NCI-H1417 (cell line): ENCODE results near the gene ZBTB7C.

Experiments used
- DNase-seq, 3 experiments: peaks; one replicate each; lab custom pipeline; 2025; lab: John Stamatoyannopoulos, UW

ZBTB7C gene

GRCh38 chr18:48142353-48142752 lies 266.8 kb downstream of the ZBTB7C start:
- no peak for DNase-seq

- no peak for DNase-seq
Observed at GRCh38 chr18:48140731-48141130, 268.5 kb downstream of the ZBTB7C start.

- DNase-seq, result peak; percentile 62 to 96 (median 92)
Observed at GRCh38 chr18:48139431-48140347, 269.5 kb downstream of the ZBTB7C start.

- peak in 2 of 3 experiments; percentile 50 to 96 for DNase-seq
Observed at GRCh38 chr18:48138660-48139430, 270.3 kb downstream of the ZBTB7C start.

- DNase-seq, result peak in 2 of 3 experiments; percentile 50 to 61
Observed at GRCh38 chr18:48138210-48138609, 271.0 kb downstream of the ZBTB7C start.

GRCh38 chr18:48137374-48138081 lies 271.7 kb downstream of the ZBTB7C start:
- DNase-seq, result peak in 1 of 3 experiments; percentile 55

DNA sequence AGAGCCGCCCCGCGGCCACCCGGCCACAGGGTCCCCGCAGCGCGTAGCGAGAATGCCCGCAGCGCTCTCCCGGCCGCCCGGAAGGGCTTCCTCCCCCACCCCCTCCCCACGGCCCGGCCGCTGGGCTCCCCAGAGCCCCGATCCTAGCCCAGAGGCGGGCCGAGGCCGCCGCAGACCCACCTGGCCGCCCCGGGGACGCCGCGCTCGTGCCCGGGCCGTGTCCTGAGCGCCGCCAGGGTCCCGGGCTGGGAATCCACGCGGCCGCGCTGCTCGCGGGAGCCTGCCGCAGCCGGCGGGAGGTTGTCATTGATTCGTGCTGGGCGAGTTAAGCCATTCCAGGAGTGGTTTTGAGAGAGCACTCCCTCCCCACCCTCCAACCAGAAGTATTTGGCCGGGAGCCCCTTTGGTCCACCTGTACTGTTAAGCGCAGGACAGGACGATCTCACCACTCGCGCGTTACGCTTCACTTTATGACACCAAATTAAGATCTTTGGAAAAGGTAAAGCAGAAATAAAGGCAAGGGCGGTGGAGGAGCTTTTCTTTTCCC lies 272.3 kb downstream of the ZBTB7C start:
- peak; percentile 35 to 70 (median 62) for DNase-seq

DNA sequence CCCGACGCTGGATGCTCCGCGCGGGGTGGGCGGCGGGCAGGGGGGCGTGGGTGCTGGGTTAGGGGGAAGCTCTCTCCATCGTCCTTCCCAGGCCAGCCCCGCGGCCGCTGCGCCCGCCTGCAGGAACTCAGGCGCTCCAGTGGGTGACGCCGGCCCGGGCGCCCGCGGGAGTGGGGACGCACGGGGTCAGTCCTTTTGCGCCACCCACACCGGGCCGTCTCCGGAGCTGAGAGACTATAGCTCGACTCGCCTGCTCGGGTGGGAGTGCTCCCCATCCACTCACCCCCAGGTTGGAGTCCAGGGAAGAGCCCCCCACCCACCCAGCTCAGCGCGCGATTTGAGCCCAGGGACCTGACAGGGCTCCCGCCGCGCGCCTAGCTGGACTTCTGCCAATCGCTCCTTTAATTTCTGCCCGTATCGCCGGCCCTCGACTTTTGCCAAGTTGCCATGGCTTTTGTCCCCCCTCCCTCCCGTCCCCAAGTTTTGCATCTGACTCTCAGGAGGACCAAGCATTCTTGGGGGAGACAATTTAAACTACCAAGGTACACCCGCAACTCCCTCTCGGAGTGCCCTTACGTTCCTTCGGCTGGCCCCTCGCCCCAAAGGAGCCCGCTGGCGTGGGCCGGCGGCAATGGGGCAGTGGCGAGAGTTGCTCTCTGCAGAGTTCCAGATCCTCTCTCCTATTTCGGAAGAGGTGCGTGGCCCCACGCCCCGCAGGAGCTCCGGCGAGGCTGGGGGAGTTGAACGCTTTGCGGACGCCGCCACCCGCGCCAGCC lies 272.9 kb downstream of the ZBTB7C start:
- DNase-seq, result peak; percentile 22 to 81 (median 76)

GRCh38 chr18:48135436-48135966 lies 273.7 kb downstream of the ZBTB7C start:
- no peak for DNase-seq

GRCh38 chr18:48134609-48135008 lies 274.6 kb downstream of the ZBTB7C start:
- DNase-seq, result no peak

GRCh38 chr18:48133671-48134251 lies 275.4 kb downstream of the ZBTB7C start:
- DNase-seq, result peak; percentile 59 to 98 (median 88)

GRCh38 chr18:48132797-48133655 lies 276.2 kb downstream of the ZBTB7C start:
- peak in 2 of 3 experiments; percentile 46 to 72 for DNase-seq

GRCh38 chr18:48131042-48131441 lies 278.1 kb downstream of the ZBTB7C start:
- no peak for DNase-seq

DNA sequence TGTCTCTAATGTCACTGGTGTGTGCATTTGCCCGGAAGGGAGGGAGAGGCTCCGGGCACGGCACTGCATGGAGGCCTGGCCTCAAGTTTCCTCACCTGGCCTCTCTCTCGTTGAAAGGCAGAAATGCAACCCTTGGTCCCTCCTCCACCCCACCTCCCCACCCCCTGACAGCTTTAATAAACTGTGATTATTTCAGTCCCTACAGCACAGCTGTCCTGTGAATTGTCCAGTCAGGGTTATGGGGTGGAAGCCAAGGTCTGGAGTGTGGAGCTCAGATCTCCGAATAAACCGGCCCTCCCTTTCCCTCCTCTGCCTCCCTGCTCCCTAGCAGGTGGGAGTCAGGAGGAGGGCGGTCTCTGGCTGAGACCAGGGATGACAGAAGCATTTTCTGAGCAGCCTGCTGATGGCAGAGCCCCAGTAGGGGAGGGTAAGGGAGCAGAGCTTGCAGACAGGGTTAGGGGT lies 279.5 kb downstream of the ZBTB7C start:
- DNase-seq, result peak in 1 of 3 experiments; percentile 70

DNA sequence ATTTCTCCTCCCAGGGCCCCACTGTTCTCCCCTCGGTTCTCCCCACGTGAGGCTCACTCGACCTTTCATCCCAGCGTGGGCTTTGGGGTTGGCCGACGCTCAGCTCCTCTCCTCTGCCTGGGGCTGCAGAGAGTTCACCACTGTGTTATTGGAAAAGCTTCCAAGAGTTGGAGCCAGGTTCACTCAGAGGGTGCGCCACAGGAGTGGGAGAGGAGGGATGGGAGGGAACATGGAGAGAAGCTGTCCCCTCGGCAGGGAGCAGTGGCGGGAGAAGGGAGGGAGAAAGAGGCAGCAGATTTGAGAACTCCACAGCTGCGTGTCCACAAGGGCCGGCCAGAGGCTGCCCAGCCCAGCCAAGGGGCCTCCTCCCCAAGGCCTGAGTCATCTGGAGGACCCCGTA lies 281.6 kb downstream of the ZBTB7C start:
- DNase-seq, result no peak

DNA sequence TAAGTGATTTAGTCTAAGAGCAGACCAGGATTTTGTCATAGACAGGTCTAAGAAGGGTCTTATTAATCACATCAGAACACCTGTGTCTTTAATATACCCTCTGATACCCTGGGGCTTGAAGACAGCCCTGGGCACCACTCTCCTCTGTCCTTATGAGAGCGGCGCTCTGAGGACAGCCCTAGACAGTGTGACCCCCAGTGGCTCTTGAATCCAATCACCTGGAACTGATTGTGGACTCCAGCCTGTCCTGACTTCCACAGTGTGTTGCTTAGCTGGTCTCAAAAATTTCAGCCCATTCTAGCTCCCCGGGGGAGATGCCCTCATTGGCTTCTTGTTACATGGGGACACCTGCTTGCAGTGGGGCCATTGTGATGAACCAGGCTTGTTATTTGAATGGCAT lies 282.9 kb downstream of the ZBTB7C start:
- no peak for DNase-seq

GRCh38 chr18:48125724-48126123 lies 283.5 kb downstream of the ZBTB7C start:
- DNase-seq, result no peak

- no peak for DNase-seq
Observed at GRCh38 chr18:48124857-48125626, 284.1 kb downstream of the ZBTB7C start.

- no peak for DNase-seq
Observed at GRCh38 chr18:48123941-48124340, 285.2 kb downstream of the ZBTB7C start.
